ACHN (cell line): ENCODE data around the gene CHTF18.

Experiments used
- DNase-seq: peaks from one replicate; pipeline ENCODE4 v3.0.0-alpha.2; 2015
- in situ Hi-C: cut with HindIII; loops from 2 replicates; pipeline ENCODE4 v1.10.0; 2017; ENCODE audit warnings: low sequenced_read_pairs, low pct_ligation_motif_present, low pct_unique_long_range_greater_than_20kb

CHTF18 gene

GRCh38 chr16:787321-787966 is 976 bp upstream of the CHTF18 start:
- in situ Hi-C loops = no loop called here
- no peak for DNase-seq

- in situ Hi-C loops = no loop called here
- DNase-seq = no peak
These were observed 432 bp upstream of the CHTF18 start, which contains the start of gene RPUSD1 for GRCh38 chr16:787978-788398. Gene RPUSD1 (minus strand): TSS chr16:788381. CDS start chr16:787737, 644 bp downstream.

- DNase-seq = no peak
- in situ Hi-C loops = no loop called here
These were observed 901 bp downstream of the CHTF18 start for GRCh38 chr16:789191-789850.

- in situ Hi-C loops = no loop called here
- DNase-seq = no peak
These were observed 1.7 kb downstream of the CHTF18 start for GRCh38 chr16:790086-790485.

GRCh38 chr16:791131-791530 is 2.7 kb downstream of the CHTF18 start:
- DNase-seq = no peak
- in situ Hi-C loops = no loop called here

- in situ Hi-C loops = no loop called here
- no peak for DNase-seq
These were observed 4.0 kb downstream of the CHTF18 start for GRCh38 chr16:792221-792995.

- DNase-seq = no peak
- in situ Hi-C loops = no loop called here
These were observed 5.0 kb downstream of the CHTF18 start for GRCh38 chr16:793414-793813.

GRCh38 chr16:794091-794822 is 5.8 kb downstream of the CHTF18 start:
- no peak for DNase-seq
- in situ Hi-C loops = no loop called here

GRCh38 chr16:794853-795466 is 6.5 kb downstream of the CHTF18 start:
- in situ Hi-C loops = no loop called here
- DNase-seq = no peak

GRCh38 chr16:795580-796229 is 7.3 kb downstream of the CHTF18 start:
- in situ Hi-C loops = no loop called here

GRCh38 chr16:796296-797119 is 8.1 kb downstream of the CHTF18 start:
- no peak for DNase-seq
- in situ Hi-C loops = no loop called here

More at GRCh38 chr16:795580-796229, 7.3 kb downstream of the CHTF18 start:
- no peak for DNase-seq

GRCh38 chr16:797120-797420 is 8.7 kb downstream of the CHTF18 start:
- no peak for DNase-seq
- in situ Hi-C loops = no loop called here

GRCh38 chr16:797686-798085 is 9.3 kb downstream of the CHTF18 start:
- DNase-seq = no peak
- in situ Hi-C loops = no loop called here

- in situ Hi-C loops = no loop called here
- no peak for DNase-seq
These were observed 10.2 kb downstream of the CHTF18 start for GRCh38 chr16:798666-799065.

- in situ Hi-C loops = no loop called here
- no peak for DNase-seq
These were observed 10.9 kb downstream of the CHTF18 start for GRCh38 chr16:799111-799947.

- in situ Hi-C loops = no loop called here
- no peak for DNase-seq
These were observed 11.8 kb downstream of the CHTF18 start, which contains the start of gene GNG13 for GRCh38 chr16:799948-800833. Gene GNG13 (minus strand): TSS chr16:800734. CDS start chr16:799077, 1,657 bp downstream.
